ENCODE data around the gene SLC2A1. TPM values are rescaled to one million over a fixed set of nuclear protein-coding genes. Genes with fewer than 3 reads are reported as not detected.

Gene SLC2A1
- total RNA-seq, 6 experiments from 2014 or later: 89.7 to 174 (median 105) TPM

DNA sequence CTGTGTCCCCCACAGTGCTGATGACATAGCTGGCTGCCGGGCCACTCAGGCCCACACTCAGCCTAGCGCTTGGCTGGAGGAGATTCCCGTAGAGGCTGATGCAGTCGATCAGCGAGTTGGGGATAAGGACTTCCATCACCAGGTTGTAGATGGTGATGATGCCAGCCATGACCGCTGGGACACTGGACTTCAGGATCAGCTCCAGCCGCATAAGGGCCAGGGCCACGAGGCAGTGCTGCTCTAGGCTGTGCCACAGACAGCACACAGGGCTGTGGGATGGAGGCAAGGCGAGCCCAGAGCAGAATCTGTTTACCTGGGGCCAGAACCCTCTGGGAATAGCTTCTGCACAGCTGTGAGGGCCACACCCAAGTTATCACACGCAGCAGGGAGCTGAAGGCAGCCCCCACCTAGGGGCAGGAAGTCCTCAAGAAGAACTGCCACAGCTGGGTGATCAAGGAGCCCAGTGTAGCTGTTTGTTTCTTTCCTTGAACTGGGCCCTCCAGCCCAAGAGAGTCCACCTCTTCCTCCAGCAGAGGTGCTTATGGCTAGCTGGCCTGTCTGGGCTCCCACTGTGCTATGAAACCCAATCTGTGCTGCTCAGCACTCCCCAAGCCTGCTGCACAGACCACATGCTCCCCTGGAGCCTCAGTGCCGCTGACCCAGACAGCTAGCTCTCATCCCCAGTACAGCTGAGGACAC lies 6.2 kb downstream of the SLC2A1 start:
- DNase-seq: no peak
- Mint-ChIP-seq H3K27me3 (ENCODE audit: insufficient read depth) (no peaks in the 10 kb centered on the region; the same call in 1 of the 2 replicates), H3K36me3 (ENCODE audit: low read depth) (peaks cover 44% of the 10 kb centered on the region), H3K9me3 (no peaks in the 10 kb centered on the region), H3K4me3 (no peak overlapping the region), H3K27ac (peak overlapping the region; percentile 75), H3K4me1 (ENCODE audit: low read depth) (peaks cover 91% of the 10 kb centered on the region)
- TF ChIP-seq, protein P1, sequence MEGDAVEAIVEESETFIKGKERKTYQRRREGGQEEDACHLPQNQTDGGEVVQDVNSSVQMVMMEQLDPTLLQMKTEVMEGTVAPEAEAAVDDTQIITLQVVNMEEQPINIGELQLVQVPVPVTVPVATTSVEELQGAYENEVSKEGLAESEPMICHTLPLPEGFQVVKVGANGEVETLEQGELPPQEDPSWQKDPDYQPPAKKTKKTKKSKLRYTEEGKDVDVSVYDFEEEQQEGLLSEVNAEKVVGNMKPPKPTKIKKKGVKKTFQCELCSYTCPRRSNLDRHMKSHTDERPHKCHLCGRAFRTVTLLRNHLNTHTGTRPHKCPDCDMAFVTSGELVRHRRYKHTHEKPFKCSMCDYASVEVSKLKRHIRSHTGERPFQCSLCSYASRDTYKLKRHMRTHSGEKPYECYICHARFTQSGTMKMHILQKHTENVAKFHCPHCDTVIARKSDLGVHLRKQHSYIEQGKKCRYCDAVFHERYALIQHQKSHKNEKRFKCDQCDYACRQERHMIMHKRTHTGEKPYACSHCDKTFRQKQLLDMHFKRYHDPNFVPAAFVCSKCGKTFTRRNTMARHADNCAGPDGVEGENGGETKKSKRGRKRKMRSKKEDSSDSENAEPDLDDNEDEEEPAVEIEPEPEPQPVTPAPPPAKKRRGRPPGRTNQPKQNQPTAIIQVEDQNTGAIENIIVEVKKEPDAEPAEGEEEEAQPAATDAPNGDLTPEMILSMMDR (IDR thresholded peaks at IDR 0.05): no peak

DNA sequence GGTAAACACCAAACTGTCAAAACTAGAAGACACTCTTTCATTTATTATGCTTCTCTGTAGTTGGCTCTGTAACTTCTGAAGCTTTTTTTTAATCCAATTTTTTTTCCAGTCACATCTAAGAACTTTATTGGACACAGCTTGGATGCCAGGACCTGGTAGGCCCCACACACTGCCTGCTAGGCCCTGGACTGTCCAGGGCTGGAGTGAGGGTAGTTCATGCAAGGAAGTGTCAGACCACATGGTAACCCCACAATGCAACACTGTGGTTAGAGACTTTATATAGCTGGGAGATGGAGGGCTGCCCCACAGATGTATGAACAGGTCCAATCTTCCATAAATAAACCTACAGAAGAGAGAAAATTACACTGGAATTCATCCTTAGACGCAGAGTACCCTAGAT lies 7.1 kb downstream of the SLC2A1 start:
- Mint-ChIP-seq H3K4me3 (no peak overlapping the region), H3K9me3 (no peaks in the 10 kb centered on the region), H3K27ac (peak overlapping the region; percentile 65), H3K4me1 (ENCODE audit: low read depth) (peaks cover 92% of the 10 kb centered on the region), H3K27me3 (ENCODE audit: insufficient read depth) (no peaks in the 10 kb centered on the region), H3K36me3 (ENCODE audit: low read depth) (peaks cover 46% of the 10 kb centered on the region)
- no peak for DNase-seq
- TF ChIP-seq, protein P1 (IDR thresholded peaks at IDR 0.05): no peak

DNA sequence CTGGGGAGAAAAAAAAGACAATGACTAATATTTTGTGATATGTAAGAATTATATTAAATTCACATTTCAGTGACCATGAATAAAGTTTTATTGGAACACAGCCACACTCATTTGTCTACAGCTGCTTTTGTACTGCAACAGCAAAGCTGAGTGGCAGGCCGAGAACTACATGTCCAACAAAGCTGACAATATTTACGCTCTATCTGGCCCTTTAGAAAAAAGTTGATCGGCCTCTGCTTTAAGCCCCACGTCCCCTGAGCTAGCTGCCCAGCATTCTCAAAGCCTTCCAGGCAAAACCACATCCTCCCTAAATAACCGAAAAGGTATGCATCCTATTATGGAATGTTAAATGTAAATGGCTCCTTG lies 8.6 kb downstream of the SLC2A1 start:
- H3K27me3 Mint-ChIP-seq (ENCODE audit: insufficient read depth): peaks cover 2% of the 10 kb centered on the region; the same call in 1 of the 2 replicates
- H3K9me3 Mint-ChIP-seq: no peaks in the 10 kb centered on the region
- peaks cover 42% of the 10 kb centered on the region for H3K36me3 Mint-ChIP-seq (ENCODE audit: low read depth)
- peak overlapping the region; percentile 80 for H3K4me3 Mint-ChIP-seq
- peak overlapping the region; percentile 97 for H3K27ac Mint-ChIP-seq
- peak; percentile 52 for DNase-seq
- TF ChIP-seq, protein P1 (IDR thresholded peaks at IDR 0.05): no peak
- peaks cover 96% of the 10 kb centered on the region for H3K4me1 Mint-ChIP-seq (ENCODE audit: low read depth)

DNA sequence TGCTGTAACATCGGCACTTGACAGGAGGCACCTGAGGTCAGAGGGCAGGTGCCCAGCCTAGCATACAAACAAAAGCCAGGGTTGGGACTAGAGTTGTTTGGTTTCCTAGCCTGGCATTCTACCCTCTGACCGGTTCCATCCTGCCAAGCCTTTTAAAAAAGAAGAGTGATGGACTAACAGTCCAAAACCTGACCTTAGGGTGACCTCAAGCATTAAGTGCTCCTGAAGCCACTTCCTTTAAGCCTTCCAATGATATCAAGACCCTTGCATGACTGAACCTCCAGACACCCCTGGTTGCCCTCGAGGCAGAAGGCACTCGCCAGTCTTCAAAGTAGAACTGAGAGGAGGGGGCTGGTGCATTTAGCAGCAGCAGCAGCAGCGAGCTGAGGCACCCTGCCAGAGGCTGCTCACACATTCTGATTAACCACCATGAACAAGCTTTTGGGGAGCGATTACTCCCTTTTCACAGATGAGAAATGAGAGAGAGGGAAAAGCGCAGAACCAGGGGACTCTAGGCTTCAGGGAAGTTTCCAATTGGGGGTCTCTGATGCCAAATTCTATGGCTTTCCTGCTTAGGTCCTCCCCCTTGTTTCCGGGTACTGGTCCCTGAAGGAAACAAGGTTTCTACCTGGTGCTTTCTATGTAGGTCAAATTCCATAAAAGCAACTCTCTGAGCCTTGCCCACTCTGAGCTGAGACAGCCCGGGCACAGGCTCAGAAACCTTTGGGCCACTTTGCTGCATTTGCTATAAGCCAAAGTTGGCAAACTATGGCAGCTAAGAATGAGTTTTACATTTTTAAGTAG lies 9.2 kb downstream of the SLC2A1 start:
- Mint-ChIP-seq H3K4me3 (peak overlapping the region; percentile 80), H3K27ac (peak overlapping the region; percentile 97), H3K4me1 (ENCODE audit: low read depth) (peaks cover 97% of the 10 kb centered on the region), H3K27me3 (ENCODE audit: insufficient read depth) (peaks cover 2% of the 10 kb centered on the region; the same call in 1 of the 2 replicates), H3K36me3 (ENCODE audit: low read depth) (peaks cover 37% of the 10 kb centered on the region), H3K9me3 (no peaks in the 10 kb centered on the region)
- DNase-seq: no peak
- TF ChIP-seq, protein P1 (IDR thresholded peaks at IDR 0.05): no peak

DNA sequence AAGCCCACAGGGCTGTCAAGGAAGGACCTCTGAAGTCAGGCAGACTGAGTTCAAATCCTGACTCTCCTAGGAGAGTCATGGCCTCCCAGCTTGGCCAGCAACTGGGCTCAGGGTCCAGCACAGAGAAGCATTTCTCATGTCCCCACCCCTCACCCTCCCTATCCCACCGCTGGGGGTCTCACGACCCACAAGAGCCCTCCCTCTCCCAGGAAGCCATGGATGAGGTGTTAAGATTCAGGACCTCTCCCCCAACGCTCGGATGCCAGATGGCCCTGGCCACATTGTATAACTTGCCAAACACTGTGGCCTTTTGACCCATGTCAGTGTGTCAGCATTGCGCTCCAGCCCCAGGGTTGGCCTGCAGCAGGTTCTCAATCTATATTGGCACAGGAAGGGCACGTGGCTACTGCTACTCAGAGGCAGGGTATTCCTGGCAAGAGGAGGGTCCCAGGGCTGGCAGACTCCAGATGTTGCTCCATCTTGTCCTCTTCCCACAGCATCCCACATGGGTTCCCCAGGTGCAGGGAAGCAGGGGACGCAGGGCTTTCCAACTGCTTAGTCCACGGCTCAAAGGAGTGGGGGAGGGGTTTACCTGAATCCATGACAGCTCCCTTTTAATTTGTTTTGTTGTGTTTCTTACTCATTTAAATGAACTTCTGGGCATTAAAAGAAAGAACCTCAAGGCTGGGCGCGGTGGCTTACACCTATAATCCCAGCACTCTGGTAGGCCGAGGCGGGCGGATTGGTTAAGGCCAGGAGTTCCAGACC lies 10.5 kb downstream of the SLC2A1 start:
- Mint-ChIP-seq H3K9me3 (no peaks in the 10 kb centered on the region), H3K36me3 (ENCODE audit: low read depth) (peaks cover 34% of the 10 kb centered on the region), H3K27ac (peak overlapping the region; percentile 60), H3K4me1 (ENCODE audit: low read depth) (peaks cover 99% of the 10 kb centered on the region), H3K4me3 (no peak overlapping the region), H3K27me3 (ENCODE audit: insufficient read depth) (peaks cover 2% of the 10 kb centered on the region)
- TF ChIP-seq, protein P1 (IDR thresholded peaks at IDR 0.05): no peak
- DNase-seq: no peak

Data from HFFc6 (cell line).